Type B pancreatic cell (in vitro differentiated cells): Measurements from ENCODE around the gene C9orf40. TPM values are rescaled to one million over a fixed set of nuclear protein-coding genes. Genes with fewer than 3 reads are reported as not detected.
A peak's percentile ranks its signal among the peaks of the same experiment; 100 is the strongest.

Experiments
- DNase-seq: peaks from one replicate; pipeline ENCODE4 v3.0.0; 2021; ENCODE audit warnings: mixed read lengths; ENCODE audit not compliant: unreplicated experiment; ENCODE audit errors: extremely low spot score
- H3K27ac Mint-ChIP-seq: 2 replicates; pipeline ENCODE4 v1.8.0; 2021; ENCODE audit warnings: mild to moderate bottlenecking, mixed read lengths
- H3K27me3 Mint-ChIP-seq: 2 replicates; pipeline ENCODE4 v1.8.0; 2021; ENCODE audit warnings: mixed read lengths
- H3K36me3 Mint-ChIP-seq: 2 replicates; pipeline ENCODE4 v1.8.0; 2021; ENCODE audit warnings: mixed read lengths
- H3K4me1 Mint-ChIP-seq: one replicate; pipeline ENCODE4 v1.8.0; 2021; ENCODE audit warnings: mixed read lengths; ENCODE audit not compliant: unreplicated experiment
- H3K4me3 Mint-ChIP-seq: 2 replicates; pipeline ENCODE4 v1.8.0; 2021; ENCODE audit warnings: mild to moderate bottlenecking, mixed read lengths
- H3K9me3 Mint-ChIP-seq: 2 replicates; pipeline ENCODE4 v1.8.0; 2021; ENCODE audit warnings: mixed read lengths
- total RNA-seq: library from RNA; stranded (reverse); gene quantifications from 2 replicates; pipeline ENCODE4 v1.2.1, GENCODE V29; 2021; ENCODE audit warnings: low replicate concordance
- TF ChIP-seq, protein P1 (sequence below): fragments of 200-600 bp; sonication (generic); conservative IDR thresholded peaks from 2 replicates; pipeline ENCODE4 v1.5.0; 2021; ENCODE audit warnings: antibody characterized with exemption, mild to moderate bottlenecking

Gene C9orf40
- total RNA-seq, 1 donor from 2014 or later = 10.4 TPM

DNA sequence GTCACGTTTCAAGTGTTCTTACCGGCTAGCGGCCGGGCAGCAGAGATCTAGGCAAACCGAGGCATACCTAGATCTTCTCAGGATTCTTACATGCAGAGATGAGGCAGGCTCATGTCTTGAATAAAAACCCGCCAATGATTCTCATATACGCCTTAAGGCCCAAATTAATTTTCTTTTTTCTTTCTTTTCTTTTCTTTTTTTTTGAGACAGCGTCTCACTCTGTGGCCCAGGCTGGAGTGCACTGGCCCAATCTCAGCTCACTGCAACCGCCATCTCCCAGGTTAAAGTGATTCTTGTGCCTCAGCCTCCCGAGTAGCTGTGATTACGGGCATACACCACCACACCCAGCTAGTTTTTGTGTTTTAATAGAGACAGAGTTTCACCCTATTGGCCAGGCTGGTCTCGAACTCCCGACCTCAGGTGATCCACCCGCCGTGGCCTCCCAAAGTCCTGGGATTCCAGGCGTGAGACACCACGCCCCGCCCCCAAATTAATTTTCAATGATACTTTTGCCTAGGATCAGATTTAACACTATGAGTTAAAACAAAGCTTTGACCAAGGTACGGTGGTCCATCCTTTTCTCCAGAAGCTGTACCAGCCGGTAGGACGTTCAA, 1.5 kb downstream of the C9orf40 start:
- peaks cover 14% of the 10 kb centered on the region for H3K4me1 Mint-ChIP-seq
- DNase-seq = no peak

DNA sequence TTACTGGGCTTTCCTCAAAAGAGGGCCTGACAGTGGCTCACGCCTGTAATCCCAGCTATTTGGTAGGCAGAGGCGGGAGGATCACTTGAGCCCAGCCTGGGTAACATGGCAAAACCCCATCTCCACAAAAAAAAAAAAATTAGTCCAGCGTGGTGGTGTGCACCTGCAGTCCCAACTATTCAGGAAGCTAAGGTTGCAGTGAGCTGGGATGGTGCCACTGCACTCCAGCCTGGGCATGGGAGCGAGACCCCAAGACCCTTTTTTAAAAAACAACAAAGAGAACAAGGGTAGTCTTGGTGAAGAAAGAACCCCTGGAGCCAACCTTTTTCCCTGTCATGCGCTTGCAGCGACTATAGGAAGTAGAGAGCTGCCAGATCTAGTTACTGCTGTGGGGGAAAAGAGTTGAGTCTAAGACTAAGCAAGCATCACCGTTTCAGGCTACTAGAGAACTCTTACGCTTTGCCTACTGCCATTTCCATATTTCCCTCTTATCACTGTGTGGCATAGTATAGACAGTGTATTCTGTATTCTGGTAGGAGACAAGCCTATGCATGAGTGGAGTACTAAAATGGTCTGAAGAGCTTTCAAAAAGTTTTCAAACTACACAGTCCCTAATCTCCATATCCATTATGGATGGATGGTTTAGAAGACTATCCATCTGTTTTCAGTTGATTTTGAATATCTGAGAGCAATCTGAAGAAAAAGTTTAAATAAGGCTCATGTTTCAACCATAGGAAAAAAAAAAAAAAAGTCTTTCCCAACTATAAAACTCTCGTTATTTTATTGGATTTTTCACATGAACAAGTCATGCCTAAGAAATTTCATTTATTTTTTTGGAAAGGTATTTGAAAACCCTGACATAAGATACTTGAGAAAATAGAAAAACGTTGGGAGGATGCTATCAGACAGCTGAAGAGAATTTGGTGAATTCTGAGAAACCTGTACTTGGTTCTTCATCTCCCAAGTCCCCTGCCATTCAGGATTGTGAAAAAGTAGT, 2.6 kb downstream of the C9orf40 start:
- H3K27ac Mint-ChIP-seq = no peak overlapping the region
- H3K4me3 Mint-ChIP-seq = peak overlapping the region; percentile 80
- H3K4me1 Mint-ChIP-seq = peaks cover 14% of the 10 kb centered on the region

More for the DNA sequence above, 1.5 kb downstream of the C9orf40 start:
- peak overlapping the region; percentile 92 for H3K27ac Mint-ChIP-seq
- H3K36me3 Mint-ChIP-seq = no peaks in the 10 kb centered on the region
- TF ChIP-seq, protein P1, sequence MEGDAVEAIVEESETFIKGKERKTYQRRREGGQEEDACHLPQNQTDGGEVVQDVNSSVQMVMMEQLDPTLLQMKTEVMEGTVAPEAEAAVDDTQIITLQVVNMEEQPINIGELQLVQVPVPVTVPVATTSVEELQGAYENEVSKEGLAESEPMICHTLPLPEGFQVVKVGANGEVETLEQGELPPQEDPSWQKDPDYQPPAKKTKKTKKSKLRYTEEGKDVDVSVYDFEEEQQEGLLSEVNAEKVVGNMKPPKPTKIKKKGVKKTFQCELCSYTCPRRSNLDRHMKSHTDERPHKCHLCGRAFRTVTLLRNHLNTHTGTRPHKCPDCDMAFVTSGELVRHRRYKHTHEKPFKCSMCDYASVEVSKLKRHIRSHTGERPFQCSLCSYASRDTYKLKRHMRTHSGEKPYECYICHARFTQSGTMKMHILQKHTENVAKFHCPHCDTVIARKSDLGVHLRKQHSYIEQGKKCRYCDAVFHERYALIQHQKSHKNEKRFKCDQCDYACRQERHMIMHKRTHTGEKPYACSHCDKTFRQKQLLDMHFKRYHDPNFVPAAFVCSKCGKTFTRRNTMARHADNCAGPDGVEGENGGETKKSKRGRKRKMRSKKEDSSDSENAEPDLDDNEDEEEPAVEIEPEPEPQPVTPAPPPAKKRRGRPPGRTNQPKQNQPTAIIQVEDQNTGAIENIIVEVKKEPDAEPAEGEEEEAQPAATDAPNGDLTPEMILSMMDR = no peak
- no peaks in the 10 kb centered on the region for H3K9me3 Mint-ChIP-seq
- H3K27me3 Mint-ChIP-seq = no peaks in the 10 kb centered on the region
- H3K4me3 Mint-ChIP-seq = peak overlapping the region; percentile 99

DNA sequence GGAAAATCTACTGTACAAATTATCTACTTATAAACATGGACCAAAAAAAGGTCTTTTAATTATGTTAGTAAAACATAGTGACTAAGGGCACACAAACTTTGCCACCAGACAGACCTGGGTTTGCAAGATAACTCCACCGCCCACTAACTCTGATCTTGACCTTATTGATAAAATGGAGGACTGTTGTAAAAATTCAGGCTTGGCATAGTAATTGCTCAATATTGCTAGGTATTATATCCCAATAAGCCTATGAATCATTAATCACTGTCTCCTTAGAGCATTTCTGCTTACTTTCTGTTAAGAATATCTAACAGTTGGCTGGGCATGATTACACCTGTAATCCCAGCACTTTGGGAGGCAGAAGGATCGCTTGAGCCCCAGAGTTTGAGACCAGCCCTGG, 3.8 kb downstream of the C9orf40 start:
- Mint-ChIP-seq H3K9me3 (no peaks in the 10 kb centered on the region), H3K36me3 (no peaks in the 10 kb centered on the region), H3K27ac (no peak overlapping the region), H3K4me1 (peaks cover 14% of the 10 kb centered on the region), H3K4me3 (peak overlapping the region; percentile 61), H3K27me3 (no peaks in the 10 kb centered on the region)
- TF ChIP-seq, protein P1 = no peak
- DNase-seq = no peak

More for the DNA sequence above, 2.6 kb downstream of the C9orf40 start:
- Mint-ChIP-seq H3K36me3 (no peaks in the 10 kb centered on the region), H3K9me3 (no peaks in the 10 kb centered on the region), H3K27me3 (no peaks in the 10 kb centered on the region)
- TF ChIP-seq, protein P1 = no peak
- DNase-seq = no peak

DNA sequence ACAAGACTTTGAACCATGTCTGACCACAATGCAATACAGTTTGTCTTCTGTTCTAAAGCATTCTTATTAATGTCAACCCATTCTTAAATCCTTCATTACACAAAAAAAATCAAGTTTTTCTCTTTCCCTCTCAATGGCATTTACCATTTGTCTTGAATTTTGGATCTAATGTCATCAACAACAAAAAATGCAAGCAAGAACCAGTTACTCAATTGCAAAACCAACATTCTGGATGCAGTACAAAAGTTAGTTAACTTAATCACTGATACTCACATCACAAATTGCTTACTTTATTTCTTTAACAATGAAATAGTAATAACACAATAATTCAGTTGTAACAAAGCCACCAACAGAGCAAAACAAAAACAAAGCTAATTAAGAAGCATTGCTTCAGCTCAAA, 6.0 kb downstream of the C9orf40 start:
- H3K4me1 Mint-ChIP-seq = peaks cover 5% of the 10 kb centered on the region
- DNase-seq = no peak
- no peak overlapping the region for H3K27ac Mint-ChIP-seq
- H3K36me3 Mint-ChIP-seq = no peaks in the 10 kb centered on the region
- no peaks in the 10 kb centered on the region for H3K27me3 Mint-ChIP-seq
- no peaks in the 10 kb centered on the region for H3K9me3 Mint-ChIP-seq
- no peak overlapping the region for H3K4me3 Mint-ChIP-seq
- TF ChIP-seq, protein P1 = no peak

DNA sequence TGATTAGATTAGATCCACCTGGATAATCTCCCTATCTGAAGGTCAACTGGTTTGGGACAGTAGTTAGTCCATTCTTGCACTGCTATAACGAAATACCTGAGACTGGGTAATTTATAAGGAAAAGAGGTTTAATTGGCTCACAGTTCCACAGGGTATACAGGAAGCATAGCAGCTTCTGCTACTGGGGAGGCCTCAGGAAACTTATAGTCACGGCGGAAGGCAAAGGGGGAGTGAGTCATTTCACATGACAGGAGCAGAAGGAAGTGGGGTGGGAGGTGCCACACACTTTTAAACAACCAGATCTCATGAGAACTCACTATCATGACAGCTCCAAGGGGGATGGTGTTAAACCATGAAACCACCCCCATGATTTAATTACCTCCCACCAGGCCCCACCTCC, 9.9 kb downstream of the C9orf40 start:
- no peak for DNase-seq
- H3K4me3 Mint-ChIP-seq = no peak overlapping the region
- no peaks in the 10 kb centered on the region for H3K4me1 Mint-ChIP-seq
- no peak overlapping the region for H3K27ac Mint-ChIP-seq
- H3K9me3 Mint-ChIP-seq = no peaks in the 10 kb centered on the region
- no peaks in the 10 kb centered on the region for H3K36me3 Mint-ChIP-seq
- TF ChIP-seq, protein P1 = no peak
- no peaks in the 10 kb centered on the region for H3K27me3 Mint-ChIP-seq
